Endothelial cell (in vitro differentiated cells): ENCODE results near the gene RASSF1. TPM values are rescaled to one million over a fixed set of nuclear protein-coding genes. Genes with fewer than 3 reads are reported as not detected.

Experiments
- DNase-seq: peaks from one replicate; pipeline ENCODE4 v3.0.0; 2021; ENCODE audit warnings: low spot score
- H3K27ac Mint-ChIP-seq: one replicate; pipeline ENCODE4 v1.8.0; 2021; ENCODE audit warnings: mixed read lengths, inconsistent platforms; ENCODE audit not compliant: unreplicated experiment
- H3K27me3 Mint-ChIP-seq: one replicate; pipeline ENCODE4 v1.8.0; 2021; ENCODE audit warnings: mild to moderate bottlenecking, moderate library complexity, mixed read lengths, inconsistent platforms; ENCODE audit not compliant: unreplicated experiment
- H3K36me3 Mint-ChIP-seq: one replicate; pipeline ENCODE4 v1.8.0; 2021; ENCODE audit warnings: mild to moderate bottlenecking, low read depth, mixed read lengths, inconsistent platforms; ENCODE audit not compliant: unreplicated experiment
- H3K4me1 Mint-ChIP-seq: one replicate; pipeline ENCODE4 v1.8.0; 2021; ENCODE audit warnings: mild to moderate bottlenecking, mixed read lengths, inconsistent platforms; ENCODE audit not compliant: unreplicated experiment
- H3K4me3 Mint-ChIP-seq: one replicate; pipeline ENCODE4 v1.8.0; 2021; ENCODE audit warnings: mild to moderate bottlenecking, mixed read lengths, inconsistent platforms; ENCODE audit not compliant: unreplicated experiment
- H3K9me3 Mint-ChIP-seq: one replicate; pipeline ENCODE4 v1.8.0; 2021; ENCODE audit warnings: mixed read lengths, inconsistent platforms; ENCODE audit not compliant: unreplicated experiment
- CTCF ChIP-seq: fragments of 200-600 bp; sonication (generic); IDR thresholded peaks from one replicate; pipeline ENCODE4 v1.5.0; 2021; ENCODE audit warnings: antibody characterized with exemption; ENCODE audit not compliant: unreplicated experiment
- total RNA-seq: library from RNA; stranded (reverse); fragmentation: NEBNext Ultra II Directional; extraction: Animal tissue kit (Norgen Biotek cat#: 25700); gene quantifications from one replicate; pipeline ENCODE4 v1.2.1, GENCODE V29; 2021; ENCODE audit not compliant: unreplicated experiment

RASSF1 gene
- total RNA-seq, 1 donor from 2014 or later, result 14.8 TPM

DNA sequence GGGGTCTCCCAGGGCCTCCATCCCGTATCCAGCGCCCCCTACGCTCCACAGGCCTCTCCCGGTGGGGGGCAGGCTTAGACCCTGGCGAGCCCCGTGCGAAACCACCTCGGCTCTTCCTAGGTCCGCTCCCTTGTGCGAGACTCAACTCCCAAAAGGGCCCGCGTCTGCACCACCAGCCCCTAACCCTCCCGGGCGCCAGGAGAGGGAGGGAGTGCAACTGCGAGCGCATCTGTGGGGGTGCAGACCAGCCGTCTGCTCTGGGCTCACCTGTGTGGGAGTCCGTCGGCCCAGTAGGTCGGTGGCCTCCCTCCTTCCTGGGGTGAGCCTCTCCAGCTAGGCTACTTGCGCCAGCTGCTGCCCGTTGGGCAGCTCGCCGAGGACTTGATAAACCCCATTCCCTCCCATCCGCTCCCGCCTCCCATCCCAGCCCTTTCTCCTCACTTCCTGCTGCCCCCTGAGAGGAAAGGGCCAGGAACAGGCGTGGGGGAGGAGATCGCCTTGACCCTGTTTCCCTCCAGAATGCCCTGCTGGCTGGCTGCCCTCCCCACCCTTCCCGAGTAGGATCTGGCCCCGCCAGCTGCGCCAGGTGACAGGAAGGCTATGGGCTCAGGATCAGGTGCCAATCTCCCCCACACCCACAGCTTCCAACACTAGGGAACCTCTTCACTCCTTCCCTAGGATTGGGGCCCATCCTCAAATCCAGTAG is 18.1 kb downstream of the RASSF1 start, which contains the start of gene HYAL2:
Gene HYAL2, minus strand, starts transcription at position 360 of the 706 bp plus-strand sequence. CDS start 2,256 bp downstream, outside the sequence.
- peaks cover 25% of the 10 kb centered on the region for H3K27me3 Mint-ChIP-seq
- H3K27ac Mint-ChIP-seq, result peak within 1 kb of the TSS; percentile 97
- peaks cover 53% of the 10 kb centered on the region for H3K4me1 Mint-ChIP-seq
- TF ChIP-seq CTCF, result no peak
- H3K36me3 Mint-ChIP-seq, result peaks cover 29% of the 10 kb centered on the region
- H3K4me3 Mint-ChIP-seq, result peak within 1 kb of the TSS; percentile 92
- no peaks in the 10 kb centered on the region for H3K9me3 Mint-ChIP-seq
- peak; percentile 58 for DNase-seq

DNA sequence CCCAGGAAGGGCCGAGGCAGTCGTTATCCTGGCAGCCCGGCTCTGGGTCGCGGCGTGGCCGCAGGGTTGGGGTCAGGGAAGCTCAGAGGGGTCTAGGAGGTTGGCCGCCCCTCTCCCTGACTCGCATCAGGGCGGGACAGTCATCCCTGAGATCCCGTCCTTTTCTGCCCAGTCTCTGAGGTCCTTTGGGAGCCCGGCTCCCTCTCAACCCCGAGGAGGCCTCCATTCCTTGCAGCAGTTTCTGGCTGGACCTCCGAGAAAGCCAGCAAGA is 18.6 kb downstream of the RASSF1 start:
- Mint-ChIP-seq H3K27ac (peak overlapping the region; percentile 97), H3K4me3 (peak overlapping the region; percentile 92), H3K4me1 (peaks cover 53% of the 10 kb centered on the region), H3K36me3 (peaks cover 30% of the 10 kb centered on the region), H3K9me3 (no peaks in the 10 kb centered on the region), H3K27me3 (peaks cover 25% of the 10 kb centered on the region)
- peak; percentile 13 for TF ChIP-seq CTCF
- no peak for DNase-seq

DNA sequence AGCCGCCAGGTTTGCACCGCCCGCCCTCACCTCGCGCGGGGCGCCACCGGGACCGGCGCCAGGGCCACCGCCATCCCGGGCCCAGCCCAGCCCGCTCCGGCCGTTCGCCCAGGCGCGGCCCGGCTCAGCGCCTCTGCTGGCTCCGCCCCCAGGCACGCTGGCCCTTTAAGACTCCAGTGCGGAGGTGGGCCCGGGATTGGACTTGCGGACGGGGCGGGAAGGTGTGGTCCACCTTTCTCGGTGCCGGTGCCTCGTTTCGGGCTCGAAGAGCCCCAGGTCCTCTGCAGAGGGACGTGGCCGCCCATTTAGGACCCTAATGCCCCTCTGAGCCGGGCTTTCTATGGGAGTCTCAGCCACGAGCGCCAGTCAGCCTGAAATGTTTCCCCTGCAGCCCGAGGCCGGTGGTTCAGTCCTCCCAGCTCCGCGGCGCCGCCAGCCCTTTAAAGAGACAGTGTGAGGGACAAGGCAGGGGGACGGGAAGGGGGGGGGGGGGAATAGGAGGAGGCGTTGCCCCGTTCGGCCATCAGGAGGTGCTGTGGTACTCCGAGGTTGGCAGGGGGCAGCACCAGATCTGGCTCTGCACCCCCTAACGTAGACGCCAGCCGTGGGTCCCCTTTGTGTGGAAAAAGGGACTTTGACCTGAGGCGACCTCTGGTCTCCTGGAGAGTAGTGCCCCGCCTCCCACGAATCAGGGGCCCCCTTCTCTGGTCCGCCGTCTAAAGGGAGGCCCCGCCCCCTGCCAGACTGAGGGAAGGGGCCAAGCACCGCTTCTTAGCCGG is 19.1 kb downstream of the RASSF1 start:
- Mint-ChIP-seq H3K4me1 (peaks cover 51% of the 10 kb centered on the region), H3K36me3 (peaks cover 35% of the 10 kb centered on the region), H3K9me3 (no peaks in the 10 kb centered on the region), H3K4me3 (peak overlapping the region; percentile 92), H3K27me3 (peaks cover 26% of the 10 kb centered on the region), H3K27ac (peak overlapping the region; percentile 48)
- TF ChIP-seq CTCF, result peak; percentile 48
- DNase-seq, result peak; percentile 84

DNA sequence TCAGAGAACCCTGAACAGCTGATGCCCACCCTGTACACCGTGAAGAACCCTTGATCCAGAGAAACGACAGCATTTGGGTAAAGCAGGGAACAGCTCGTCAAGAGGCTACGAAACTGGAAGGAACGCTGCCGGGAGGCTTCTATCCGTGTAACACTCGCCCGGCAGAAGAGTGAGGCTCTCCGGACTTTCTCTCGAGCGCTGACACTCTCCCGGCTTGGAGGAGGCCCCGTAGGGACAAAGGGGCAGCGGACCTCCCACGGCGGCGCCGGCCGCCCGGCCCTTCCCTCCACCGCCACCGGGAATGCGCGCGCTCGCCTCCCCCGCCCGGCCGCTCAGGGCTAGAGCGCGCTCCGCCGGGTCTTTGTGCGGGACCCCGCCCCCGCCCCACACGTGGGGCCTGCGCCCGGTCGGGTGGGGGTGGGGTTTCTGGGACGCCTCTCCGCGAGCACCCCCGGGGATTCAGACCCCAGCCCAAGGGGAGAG is 19.7 kb downstream of the RASSF1 start:
- TF ChIP-seq CTCF, result no peak
- Mint-ChIP-seq H3K27ac (peak overlapping the region; percentile 77), H3K4me3 (peak overlapping the region; percentile 96), H3K27me3 (peaks cover 26% of the 10 kb centered on the region), H3K36me3 (peaks cover 36% of the 10 kb centered on the region), H3K4me1 (peaks cover 52% of the 10 kb centered on the region), H3K9me3 (no peaks in the 10 kb centered on the region)
- DNase-seq, result peak; percentile 65
